MM.1S (cell line): ENCODE data around the gene SLC39A3.

Source experiments
- CTCF ChIP-seq: fragments of 300-600 bp; sonication (generic); IDR thresholded peaks from 2 replicates; pipeline ENCODE4 v1.5.1; 2016; ENCODE audit warnings: antibody characterized with exemption, low read length, mixed read lengths
- EZH2 ChIP-seq: fragments of 300-600 bp; sonication (generic); optimal IDR thresholded peaks from 2 replicates; pipeline ENCODE3; 2017; ENCODE audit warnings: low read depth, mild to moderate bottlenecking, antibody characterized with exemption, low read length, mixed read lengths
- EZH2phosphoT487 ChIP-seq: fragments of 300-600 bp; sonication (generic); IDR thresholded peaks from 2 replicates; pipeline ENCODE4 v1.6.1; 2018; ENCODE audit warnings: antibody characterized with exemption, low read length

- TF ChIP-seq CTCF (peak; percentile 54), EZH2 (no peak), EZH2phosphoT487 (no peak)
Observed at GRCh38 chr19:2782936-2783780, 43.3 kb upstream of the SLC39A3 start, which contains the start of gene SGTA.
